GM19023 (cell line): ENCODE measurements around the gene DUSP28.

Experiments
- ATAC-seq: cut with Tn5 transposase; IDR thresholded peaks from one replicate; pipeline ENCODE4 v1.9.1; 2021; ENCODE audit warnings: mild to moderate bottlenecking, moderate library complexity; ENCODE audit not compliant: unreplicated experiment

The DUSP28 gene

GRCh38 chr2:240597419-240598181, 37.4 kb downstream of the DUSP28 start:
- no peak for ATAC-seq

GRCh38 chr2:240598311-240598911, 38.3 kb downstream of the DUSP28 start:
- no peak for ATAC-seq

DNA sequence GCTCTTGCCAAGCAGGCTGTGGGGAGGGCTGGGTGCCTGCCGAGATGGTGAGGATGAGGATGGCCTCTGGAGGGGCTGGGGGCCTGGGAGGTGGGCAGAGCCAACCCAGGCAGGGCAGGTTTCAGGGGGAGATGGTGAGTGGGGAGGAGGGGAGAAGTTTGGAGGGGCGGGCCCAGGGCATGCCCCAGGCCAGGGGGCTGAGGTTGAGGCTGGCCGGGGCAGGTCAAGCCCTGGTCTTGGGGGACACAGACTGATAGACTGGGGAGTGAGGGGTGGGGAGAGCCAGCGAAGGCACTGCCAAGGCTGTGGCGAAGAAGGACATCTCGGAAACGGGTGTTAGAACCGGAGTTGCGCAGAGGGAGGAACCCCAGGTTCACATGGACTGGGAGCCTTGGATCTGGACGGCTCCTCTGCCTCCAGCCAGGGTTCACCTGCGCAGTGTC, 39.0 kb downstream of the DUSP28 start:
- no peak for ATAC-seq

DNA sequence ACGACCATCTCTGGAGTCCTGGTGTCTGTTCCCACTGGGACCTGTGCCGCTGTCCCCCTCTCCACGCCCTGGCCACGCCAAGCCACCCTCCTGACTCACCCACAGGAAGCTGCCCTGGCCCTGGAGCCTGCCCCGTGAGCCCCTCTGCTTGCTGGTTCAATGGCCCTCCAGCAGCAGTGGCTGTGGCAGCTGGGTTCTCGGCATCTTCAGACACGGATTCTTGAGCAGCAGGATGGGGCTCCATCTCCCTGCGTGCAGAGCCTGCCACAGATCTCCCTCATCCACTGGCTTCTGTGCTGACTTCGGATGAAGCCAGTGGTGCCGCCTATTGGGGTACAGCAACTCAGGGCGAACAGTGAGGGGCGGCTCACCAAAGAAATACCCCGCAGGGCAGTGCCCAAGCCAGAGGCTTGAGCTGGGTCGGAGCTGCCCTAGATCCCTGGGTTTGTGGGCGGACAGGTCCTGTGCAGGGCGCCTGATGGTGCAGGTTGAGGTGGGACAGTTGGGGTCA, 40.3 kb downstream of the DUSP28 start:
- no peak for ATAC-seq

DNA sequence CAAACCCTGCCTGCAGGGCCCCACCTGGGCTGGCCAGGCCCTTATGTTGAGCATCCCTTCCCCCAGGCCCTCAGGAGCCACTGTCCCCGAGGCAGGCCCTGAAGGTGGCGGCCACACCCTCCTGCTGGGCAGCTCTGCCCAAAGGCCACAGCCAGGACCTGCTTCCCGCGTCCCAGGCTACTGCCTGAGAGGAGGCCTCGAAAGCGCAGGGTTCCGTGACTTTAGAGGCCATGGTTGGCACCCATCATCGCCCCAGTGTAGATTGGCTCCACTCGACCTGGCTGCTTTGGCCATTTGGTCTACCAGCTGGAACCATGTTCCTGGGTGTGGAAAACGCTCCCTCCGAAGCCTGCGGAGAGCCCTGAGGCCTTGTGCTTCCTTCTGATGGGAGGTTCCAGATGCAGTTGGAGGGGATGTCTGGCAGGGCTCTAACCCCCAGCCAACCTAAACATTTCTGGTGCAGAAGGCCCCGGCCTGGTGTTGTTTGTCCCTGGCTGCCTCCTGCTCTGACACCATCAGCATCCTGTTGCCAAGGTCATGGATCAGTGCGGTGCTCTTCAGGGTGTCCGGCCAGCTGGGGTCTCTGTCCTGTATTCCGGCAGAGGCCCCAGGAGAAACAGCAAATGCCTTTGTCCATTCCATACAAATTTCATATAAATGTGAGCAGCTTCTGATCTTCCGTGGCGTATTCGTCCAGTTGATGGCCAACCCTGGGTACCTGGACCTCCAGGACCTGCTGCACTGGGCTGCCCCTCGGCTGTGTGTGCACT, 41.1 kb downstream of the DUSP28 start:
- no peak for ATAC-seq

DNA sequence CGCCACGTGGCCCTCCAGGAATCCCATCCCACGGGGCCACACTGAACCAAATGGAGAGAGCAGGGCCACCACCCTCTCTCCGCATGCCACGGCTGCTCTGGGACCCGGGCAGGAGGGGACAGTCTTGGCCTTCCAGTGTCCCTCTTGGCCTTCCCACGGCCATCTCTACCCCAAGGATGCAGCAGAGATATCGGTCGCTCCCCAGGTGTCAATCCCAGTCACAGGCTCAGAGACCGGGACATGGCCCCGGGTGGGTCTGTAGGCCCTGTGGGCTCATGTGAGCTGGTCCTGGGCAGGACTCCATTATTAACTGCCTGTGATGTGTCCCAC, 41.6 kb downstream of the DUSP28 start:
- ATAC-seq, result no peak

DNA sequence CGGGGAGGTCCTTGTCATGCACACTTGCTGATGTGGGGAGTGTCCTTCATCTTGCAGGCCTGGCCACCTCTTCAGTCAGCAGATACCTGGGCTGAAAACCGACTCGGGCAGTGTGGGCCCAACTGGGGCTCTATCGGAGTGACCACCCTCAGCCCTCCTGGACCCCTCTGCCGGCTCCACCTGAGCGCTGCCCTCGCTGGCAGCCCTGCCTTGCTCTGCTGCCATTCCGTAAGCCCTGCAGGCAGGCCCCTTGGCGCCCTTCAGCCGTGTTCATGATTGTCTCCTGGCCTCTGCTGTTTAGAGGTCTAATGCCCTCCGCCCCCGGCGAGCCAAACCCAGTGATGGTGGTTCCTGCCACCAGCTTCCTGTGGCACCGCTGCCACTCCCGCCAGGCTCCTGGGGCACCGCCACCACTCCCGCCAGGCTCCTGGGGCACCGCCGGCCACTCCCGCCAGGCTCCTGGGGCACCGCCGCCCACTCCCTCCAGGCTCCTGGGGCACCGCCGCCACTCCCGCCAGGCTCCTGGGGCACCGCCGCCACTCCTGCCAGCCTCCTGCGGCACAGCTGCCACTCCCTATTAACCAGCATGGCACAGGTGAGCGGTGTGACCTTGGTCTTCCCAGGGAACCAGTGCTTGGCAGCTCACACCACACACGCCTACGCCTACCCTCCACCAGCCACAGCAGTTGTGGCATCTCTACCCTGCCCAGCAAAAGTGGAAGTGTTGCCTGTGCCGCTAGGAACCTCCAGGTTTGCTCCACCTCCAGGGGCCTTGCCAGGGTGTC, 42.3 kb downstream of the DUSP28 start:
- ATAC-seq, result no peak

DNA sequence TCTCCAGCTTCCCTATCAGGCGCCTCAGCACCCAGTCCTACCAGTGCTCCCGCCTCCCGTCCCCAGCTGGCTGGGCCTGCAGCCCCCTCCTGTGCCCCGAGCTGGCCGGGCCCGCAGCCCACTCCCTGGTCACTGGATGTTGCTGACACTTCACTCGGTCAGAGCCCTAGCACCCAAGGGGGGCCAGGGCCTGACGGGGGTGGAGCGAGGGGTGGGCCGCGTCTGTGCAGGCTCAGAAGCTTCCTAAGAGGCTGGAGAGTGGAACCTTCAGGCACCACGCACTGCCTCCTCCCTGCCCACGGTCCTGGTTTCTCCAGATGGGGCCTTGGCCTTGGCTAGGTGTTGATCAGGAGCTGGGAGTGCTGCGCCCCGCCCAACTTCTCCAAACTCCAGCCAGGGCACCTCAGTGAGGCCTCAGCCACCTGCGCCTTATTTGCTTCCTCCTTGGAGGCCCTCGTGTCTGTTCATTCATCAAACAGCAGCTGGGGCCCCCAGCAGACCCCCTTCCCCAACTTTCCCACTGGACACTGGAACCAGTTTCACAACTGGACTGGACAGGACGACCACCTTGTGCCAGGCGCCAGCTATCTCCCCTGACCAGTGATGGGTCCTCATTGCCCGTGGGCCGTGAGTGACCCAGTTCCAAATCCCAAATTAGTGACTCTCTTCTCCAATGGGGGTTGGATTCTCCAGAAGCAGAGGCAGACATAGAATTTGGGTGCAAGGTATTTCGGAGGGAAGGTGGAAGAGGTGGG, 43.1 kb downstream of the DUSP28 start:
- no peak for ATAC-seq

DNA sequence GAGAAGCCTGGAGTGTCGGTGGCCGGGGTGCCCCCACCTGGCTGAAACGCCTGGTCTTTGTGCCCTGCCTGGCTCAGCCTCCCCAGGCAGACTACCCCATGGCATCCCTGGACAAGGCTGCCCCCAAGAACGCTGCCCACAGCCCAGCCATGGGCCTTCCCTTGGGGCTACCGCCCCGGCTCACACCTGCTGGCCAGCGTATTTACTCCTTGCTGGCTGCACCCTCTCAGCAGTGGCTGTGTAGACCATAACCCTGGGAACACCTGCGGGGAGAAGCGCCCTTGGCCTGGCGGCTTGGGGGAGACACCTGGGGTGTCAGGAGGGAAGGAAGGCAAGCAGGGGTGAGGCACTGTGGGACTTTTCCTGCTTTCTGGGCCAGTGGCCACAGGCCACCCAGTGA, 43.7 kb downstream of the DUSP28 start:
- no peak for ATAC-seq

GRCh38 chr2:240604291-240604938, 44.3 kb downstream of the DUSP28 start:
- ATAC-seq, result no peak

DNA sequence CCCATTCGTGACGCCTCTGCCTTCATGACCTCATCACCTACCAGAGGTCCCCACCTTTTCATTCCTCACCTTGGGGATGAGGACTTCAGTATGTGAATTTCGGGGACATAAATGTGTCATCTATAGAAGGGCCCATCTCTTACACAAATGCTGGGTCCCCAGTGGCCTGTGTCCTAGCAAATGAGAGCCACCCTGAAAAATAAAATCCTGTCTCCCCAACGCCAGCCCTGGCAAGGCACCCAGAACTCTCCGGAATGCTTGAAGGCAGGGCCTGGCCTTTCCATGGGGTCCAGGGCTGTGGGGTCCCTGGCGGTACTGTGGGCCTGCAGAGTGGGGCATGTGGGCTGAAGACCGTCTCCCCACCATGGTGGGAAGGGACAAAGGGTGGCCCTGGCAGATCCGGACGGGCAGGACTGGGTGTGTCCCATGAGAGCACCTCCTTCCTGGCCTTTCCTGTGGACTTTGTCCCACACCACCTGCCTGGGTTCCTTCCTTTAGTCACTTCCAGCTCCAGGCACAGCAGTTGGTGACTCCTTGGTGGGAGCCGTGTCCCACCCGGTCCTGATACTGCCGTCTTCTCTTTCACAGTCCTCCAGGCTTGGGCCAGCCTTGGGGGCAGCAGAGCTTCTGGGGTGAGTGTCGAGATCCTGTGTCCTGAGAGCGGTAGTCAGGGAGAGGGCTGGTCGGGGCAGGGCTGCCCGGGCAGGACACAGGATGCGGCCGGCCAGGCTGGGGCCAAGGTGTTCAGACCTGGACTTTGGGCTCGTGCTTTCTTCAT, 45.0 kb downstream of the DUSP28 start:
- ATAC-seq, result no peak

GRCh38 chr2:240605867-240606743, 45.9 kb downstream of the DUSP28 start:
- ATAC-seq, result no peak

- ATAC-seq, result no peak
These were observed 51.5 kb downstream of the DUSP28 start for GRCh38 chr2:240611601-240612210.
